Bronchial epithelial cell (primary cell): ENCODE data around the gene DHCR7. TPM values are rescaled to one million over a fixed set of nuclear protein-coding genes. Genes with fewer than 3 reads are reported as not detected.

Experiments used
- DNase-seq: peaks from one replicate; pipeline ENCODE4 v3.0.0-alpha.2; 2010; ENCODE audit warnings: low read depth
- FAIRE-seq: peaks from 2 replicates; lab custom pipeline; 2011; peaks lifted over from hg19 to GRCh38; lab: Jason Lieb, UNC
- H3K27me3 ChIP-seq: 2 replicates; pipeline ENCODE4 v1.5.1; 2011; ENCODE audit warnings: low read length; ENCODE audit not compliant: control insufficient read depth, insufficient read depth
- H3K36me3 ChIP-seq: 2 replicates; pipeline ENCODE4 v1.5.1; 2011; ENCODE audit warnings: low read length; ENCODE audit not compliant: control insufficient read depth, insufficient read depth
- H3K4me3 ChIP-seq: 2 replicates; pipeline ENCODE4 v1.5.1; 2011; ENCODE audit warnings: mild to moderate bottlenecking, low read depth, low read length, control low read depth
- total RNA-seq: library from RNA; depleted of rRNA; stranded (reverse); fragments of >200 nt; gene quantifications from 2 replicates; pipeline ENCODE4 v1.2.1, GENCODE V29; 2014
- TF ChIP-seq, protein P1 (sequence below): IDR thresholded peaks from 2 replicates; pipeline ENCODE4 v1.5.1; 2011; ENCODE audit warnings: mild to moderate bottlenecking, moderate library complexity, low read length, control low read depth, inconsistent platforms; ENCODE audit not compliant: insufficient read depth, severe bottlenecking

DHCR7 gene
- total RNA-seq, 1 donor from 2014 or later, result 60.3 TPM

DNA sequence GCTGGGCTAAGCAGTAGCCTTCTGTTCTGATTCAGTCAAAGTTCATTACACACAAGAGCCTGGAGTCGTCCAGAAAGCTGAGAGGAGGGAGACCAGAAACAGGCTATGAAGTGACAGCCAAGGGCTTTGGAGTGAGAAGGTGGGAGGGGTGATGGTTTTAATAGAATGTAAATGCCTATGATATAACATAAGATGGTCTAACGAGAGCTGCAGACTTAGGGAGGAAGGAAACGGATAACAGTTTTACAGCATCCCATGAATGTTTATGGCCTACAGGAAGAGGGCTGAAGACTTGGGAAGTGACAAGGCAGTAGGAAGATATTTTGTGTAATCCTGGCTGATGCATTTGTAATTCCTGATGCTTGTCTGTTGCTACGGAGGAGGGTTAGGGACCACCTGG lies 62.0 kb downstream of the DHCR7 start:
- Histone ChIP-seq H3K36me3 (no peaks in the 10 kb centered on the region), H3K27me3 (peaks cover 2% of the 10 kb centered on the region), H3K4me3 (no peak overlapping the region)
- FAIRE-seq (no peak), DNase-seq (no peak)
- TF ChIP-seq, protein P1, sequence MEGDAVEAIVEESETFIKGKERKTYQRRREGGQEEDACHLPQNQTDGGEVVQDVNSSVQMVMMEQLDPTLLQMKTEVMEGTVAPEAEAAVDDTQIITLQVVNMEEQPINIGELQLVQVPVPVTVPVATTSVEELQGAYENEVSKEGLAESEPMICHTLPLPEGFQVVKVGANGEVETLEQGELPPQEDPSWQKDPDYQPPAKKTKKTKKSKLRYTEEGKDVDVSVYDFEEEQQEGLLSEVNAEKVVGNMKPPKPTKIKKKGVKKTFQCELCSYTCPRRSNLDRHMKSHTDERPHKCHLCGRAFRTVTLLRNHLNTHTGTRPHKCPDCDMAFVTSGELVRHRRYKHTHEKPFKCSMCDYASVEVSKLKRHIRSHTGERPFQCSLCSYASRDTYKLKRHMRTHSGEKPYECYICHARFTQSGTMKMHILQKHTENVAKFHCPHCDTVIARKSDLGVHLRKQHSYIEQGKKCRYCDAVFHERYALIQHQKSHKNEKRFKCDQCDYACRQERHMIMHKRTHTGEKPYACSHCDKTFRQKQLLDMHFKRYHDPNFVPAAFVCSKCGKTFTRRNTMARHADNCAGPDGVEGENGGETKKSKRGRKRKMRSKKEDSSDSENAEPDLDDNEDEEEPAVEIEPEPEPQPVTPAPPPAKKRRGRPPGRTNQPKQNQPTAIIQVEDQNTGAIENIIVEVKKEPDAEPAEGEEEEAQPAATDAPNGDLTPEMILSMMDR, result no peak

DNA sequence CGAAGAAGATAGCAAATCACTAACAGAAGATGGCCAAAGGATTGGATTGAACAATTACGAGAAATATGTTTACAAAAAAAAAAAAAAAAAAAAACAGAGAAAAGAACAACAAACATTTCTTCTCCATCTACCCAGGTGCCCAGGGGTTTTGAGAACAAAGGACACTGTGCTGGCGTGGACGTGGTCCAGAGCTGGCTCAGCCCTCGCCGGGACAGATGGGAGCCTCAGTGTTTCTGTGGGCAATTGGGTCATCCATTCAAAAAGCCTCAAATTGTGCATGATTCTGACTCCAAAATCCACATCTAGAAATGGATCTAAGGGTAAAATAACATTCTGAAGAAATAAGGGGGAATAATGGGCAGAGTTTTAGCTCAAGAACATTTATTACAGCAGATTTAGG lies 63.1 kb downstream of the DHCR7 start:
- Histone ChIP-seq H3K27me3 (no peaks in the 10 kb centered on the region), H3K36me3 (no peaks in the 10 kb centered on the region), H3K4me3 (no peak overlapping the region)
- FAIRE-seq (no peak), DNase-seq (no peak)
- TF ChIP-seq, protein P1, result no peak

DNA sequence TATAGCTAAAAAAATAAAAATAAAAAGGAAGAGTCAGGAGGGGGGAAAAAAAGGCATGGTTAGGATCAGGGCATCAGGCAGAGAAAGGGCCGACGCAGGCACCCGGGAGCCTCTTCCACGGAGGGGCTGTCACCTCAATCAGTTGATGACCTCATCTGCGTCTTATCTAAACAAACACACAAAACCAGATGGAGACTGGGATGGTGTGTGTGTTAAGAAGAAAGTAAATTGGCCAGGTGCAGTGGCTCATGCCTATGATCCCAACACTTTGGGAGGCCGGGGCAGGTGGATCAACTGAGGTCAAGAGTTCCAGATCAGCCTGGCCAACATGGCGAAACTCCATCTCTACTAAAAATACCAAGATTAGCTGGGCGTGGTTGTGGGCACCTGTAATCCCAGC lies 63.6 kb downstream of the DHCR7 start:
- no peaks in the 10 kb centered on the region for H3K27me3 ChIP-seq
- TF ChIP-seq, protein P1, result no peak
- no peak overlapping the region for H3K4me3 ChIP-seq
- DNase-seq, result no peak
- no peaks in the 10 kb centered on the region for H3K36me3 ChIP-seq
- FAIRE-seq, result no peak

Other genes starting within 250 kb of the DHCR7 start
- gene SHANK2, start 195.8 kb downstream of the DHCR7 start, total RNA-seq, result 6.6 and 8.1 TPM in 2 replicates
- 69.8 and 91.3 TPM in 2 replicates for gene NADSYN1, start 4.8 kb upstream of the DHCR7 start, total RNA-seq
- 0.13 TPM in 1 of 2 replicates, not detected in the other for gene KRTAP5-7, start 78.9 kb upstream of the DHCR7 start, total RNA-seq
- gene KRTAP5-8, start 89.6 kb upstream of the DHCR7 start, total RNA-seq, result not detected in 2 replicates
- gene KRTAP5-9, start 100.0 kb upstream of the DHCR7 start, total RNA-seq, result not detected in 2 replicates
- gene KRTAP5-10, start 117.2 kb upstream of the DHCR7 start, total RNA-seq, result not detected in 2 replicates
- not detected in 2 replicates for gene KRTAP5-11, start 134.5 kb upstream of the DHCR7 start, total RNA-seq